Fibroblast of lung (primary cell): ENCODE measurements around the gene CDKAL1. TPM values are rescaled to one million over a fixed set of nuclear protein-coding genes. Genes with fewer than 3 reads are reported as not detected.

ENCODE experiments used
- DNase-seq, 2 donors: peaks; one replicate each; pipeline versions ENCODE4 v3.0.0 to v3.0.0-alpha.2; 2010; ENCODE audit warnings: low read depth in 2 of 2
- H2AFZ ChIP-seq: 2 replicates; pipeline ENCODE4 v1.5.1; 2012; ENCODE audit warnings: low read length, control low read depth, inconsistent platforms
- H3K27ac ChIP-seq: 2 replicates; pipeline ENCODE4 v1.5.1; 2011; ENCODE audit warnings: low read length, control low read depth; ENCODE audit not compliant: insufficient read depth
- H3K27me3 ChIP-seq: 2 replicates; pipeline ENCODE4 v1.5.1; 2011; ENCODE audit warnings: mild to moderate bottlenecking, low read length; ENCODE audit not compliant: control insufficient read depth, insufficient read depth
- H3K36me3 ChIP-seq: 2 replicates; pipeline ENCODE4 v1.5.1; 2011; ENCODE audit warnings: low read length; ENCODE audit not compliant: control insufficient read depth, insufficient read depth
- H3K4me1 ChIP-seq: 2 replicates; pipeline ENCODE4 v1.5.1; 2011; ENCODE audit warnings: low read length; ENCODE audit not compliant: control insufficient read depth, insufficient read depth; ENCODE audit errors: extremely low read depth
- H3K4me2 ChIP-seq: 2 replicates; pipeline ENCODE4 v1.5.1; 2011; ENCODE audit warnings: low read length, control low read depth; ENCODE audit not compliant: insufficient read depth; ENCODE audit errors: extremely low read depth
- H3K4me3 ChIP-seq, 4 experiments: fragments of 200-600 bp in 1 of 4; sonication (generic) in 1 of 4; replicated peaks in 1 of 4; 2 replicates each; pipeline ENCODE4 v1.5.1; 2011 to 2016; ENCODE audit warnings: low read length in 4 of 4, low read depth in 3 of 4, mild to moderate bottlenecking in 3 of 4, control low read depth in 2 of 4, inconsistent platforms in 1 of 4, mixed read lengths in 1 of 4; ENCODE audit not compliant: insufficient read depth in 1 of 4; ENCODE audit errors: control extremely low read depth in 1 of 4
- H3K79me2 ChIP-seq: 2 replicates; pipeline ENCODE4 v1.5.1; 2012; ENCODE audit warnings: mild to moderate bottlenecking, low read length, inconsistent platforms; ENCODE audit not compliant: control insufficient read depth, insufficient read depth
- H3K9ac ChIP-seq: 2 replicates; pipeline ENCODE4 v1.5.1; 2011; ENCODE audit warnings: mild to moderate bottlenecking, low read length, control low read depth; ENCODE audit not compliant: insufficient read depth
- H3K9me3 ChIP-seq: 2 replicates; pipeline ENCODE4 v1.5.1; 2012; ENCODE audit warnings: low read depth, low read length; ENCODE audit not compliant: control insufficient read depth, insufficient read depth
- H4K20me1 ChIP-seq: 2 replicates; pipeline ENCODE4 v1.5.1; 2011; ENCODE audit warnings: low read length; ENCODE audit not compliant: control insufficient read depth, insufficient read depth; ENCODE audit errors: extremely low read depth
- CTCF ChIP-seq, 2 donors: IDR thresholded peaks in 1 of 2; conservative IDR thresholded peaks in 1 of 2; 1 replicate in 1 of 2; 2 replicates in 1 of 2; pipeline ENCODE4 v1.5.1; 2011 to 2012; ENCODE audit warnings: low read length in 2 of 2, control low read depth in 1 of 2, inconsistent platforms in 1 of 2, low read depth in 1 of 2, mild to moderate bottlenecking in 1 of 2
- EZH2 ChIP-seq: IDR thresholded peaks from 2 replicates; pipeline ENCODE4 v1.5.1; 2012; ENCODE audit warnings: low read length, control low read depth, mild to moderate bottlenecking; ENCODE audit errors: missing control alignments
- polyA plus RNA-seq, 2 donors: library from polyadenylated mRNA; depleted of rRNA in 1 of 2; stranded (reverse) in 1 of 2; unstranded in 1 of 2; fragments of >200 nt; gene quantifications; 2 replicates each; pipeline ENCODE4 v1.2.1, GENCODE V29; 2011 to 2012; ENCODE audit warnings: missing spikeins in 1 of 2
- total RNA-seq: library from RNA; depleted of rRNA; stranded (reverse); fragments of >200 nt; gene quantifications from 2 replicates; pipeline ENCODE4 v1.2.1, GENCODE V29; 2014

Gene CDKAL1
- total and polyA plus RNA-seq, 2 donors (not counting 1 experiment from before 2014, with no cell fraction given): 7.4 to 15.0 TPM

- Histone ChIP-seq H4K20me1 (no peaks in the 10 kb centered on the region), H3K4me3 (no peak overlapping the region), H3K4me1 (no peaks in the 10 kb centered on the region), H3K79me2 (no peaks in the 10 kb centered on the region), H3K36me3 (no peaks in the 10 kb centered on the region), H2AFZ (no peak overlapping the region), H3K27me3 (no peaks in the 10 kb centered on the region), H3K9me3 (no peaks in the 10 kb centered on the region), H3K4me2 (no peak overlapping the region), H3K9ac (no peak overlapping the region), H3K27ac (no peak overlapping the region)
- DNase-seq: peak; percentile 58 to 93
- no peak for TF ChIP-seq EZH2
- no peak for TF ChIP-seq CTCF (conservative IDR thresholded peaks at IDR 0.05 in 1 of 2, IDR thresholded peaks at IDR 0.05 in 1 of 2; ENCODE audit: low read depth in 1 of 2, low read length in 2 of 2)
Measured at GRCh38 chr6:21163110-21163837, 629.0 kb downstream of the CDKAL1 start.

GRCh38 chr6:21163838-21164180 is 629.6 kb downstream of the CDKAL1 start:
- Histone ChIP-seq H3K9me3 (no peaks in the 10 kb centered on the region), H2AFZ (no peak overlapping the region), H3K36me3 (no peaks in the 10 kb centered on the region), H3K4me2 (no peak overlapping the region), H3K27ac (no peak overlapping the region), H3K79me2 (no peaks in the 10 kb centered on the region), H3K4me3 (no peak overlapping the region), H4K20me1 (no peaks in the 10 kb centered on the region), H3K4me1 (no peaks in the 10 kb centered on the region), H3K9ac (no peak overlapping the region), H3K27me3 (no peaks in the 10 kb centered on the region)
- no peak for DNase-seq
- TF ChIP-seq EZH2 (no peak), CTCF (conservative IDR thresholded peaks at IDR 0.05 in 1 of 2, IDR thresholded peaks at IDR 0.05 in 1 of 2; ENCODE audit: low read depth in 1 of 2, low read length in 2 of 2) (no peak)

GRCh38 chr6:21164768-21165326 is 630.6 kb downstream of the CDKAL1 start:
- H3K9ac ChIP-seq: no peak overlapping the region
- H3K4me3 ChIP-seq: no peak overlapping the region
- H3K4me2 ChIP-seq: no peak overlapping the region
- no peaks in the 10 kb centered on the region for H3K79me2 ChIP-seq
- no peaks in the 10 kb centered on the region for H4K20me1 ChIP-seq
- no peaks in the 10 kb centered on the region for H3K27me3 ChIP-seq
- TF ChIP-seq CTCF (conservative IDR thresholded peaks at IDR 0.05 in 1 of 2, IDR thresholded peaks at IDR 0.05 in 1 of 2; ENCODE audit: low read depth in 1 of 2, low read length in 2 of 2) (no peak), EZH2 (no peak)
- peak; percentile 29 to 59 for DNase-seq
- H3K4me1 ChIP-seq: no peaks in the 10 kb centered on the region
- H3K36me3 ChIP-seq: no peaks in the 10 kb centered on the region
- H2AFZ ChIP-seq: no peak overlapping the region
- no peak overlapping the region for H3K27ac ChIP-seq
- no peaks in the 10 kb centered on the region for H3K9me3 ChIP-seq
